ENCODE results near the gene BMP3. TPM values are rescaled to one million over a fixed set of nuclear protein-coding genes. Genes with fewer than 3 reads are reported as not detected.

Gene BMP3
- total RNA-seq, 1 experiment from 2014 or later = not detected

DNA sequence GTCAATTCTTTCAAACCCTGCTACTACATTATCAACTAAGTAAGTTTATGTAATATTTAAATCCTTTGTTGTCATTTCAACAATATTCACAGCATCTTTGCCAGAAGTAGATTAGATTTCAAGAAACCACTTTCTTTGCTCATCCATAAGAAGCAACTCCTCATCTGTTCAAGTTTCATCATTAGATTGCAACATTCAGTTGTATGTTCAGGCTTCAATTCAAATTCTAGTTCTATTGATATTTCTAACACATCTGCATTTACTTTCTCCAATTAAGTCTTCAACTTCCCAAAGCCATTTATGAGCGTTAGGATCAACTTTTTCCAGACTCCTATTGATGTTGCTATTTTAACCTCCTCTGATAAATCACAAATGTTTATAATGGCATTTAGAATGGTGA is 66.1 kb downstream of the BMP3 start:
- Histone ChIP-seq H3K9me3 (ENCODE audit: control insufficient read depth in 1 of 2, insufficient read depth in 1 of 2, low read depth in 1 of 2, low read length in 2 of 2) (no peaks in the 10 kb centered on the region), H3K79me2 (ENCODE audit: insufficient read depth, low read length) (no peaks in the 10 kb centered on the region), H4K20me1 (ENCODE audit: insufficient read depth) (no peaks in the 10 kb centered on the region), H3K9ac (ENCODE audit: low read length) (no peak overlapping the region), H3K4me1 (ENCODE audit: control insufficient read depth in 1 of 2, insufficient read depth in 2 of 2, low read length in 2 of 2) (no peaks in the 10 kb centered on the region), H3K9me2 (ENCODE audit: insufficient read depth) (no peaks in the 10 kb centered on the region), H3K4me2 (ENCODE audit: low read length) (no peak overlapping the region), H2AFZ (ENCODE audit: low read depth, low read length, poor library complexity, severe bottlenecking) (no peak overlapping the region), H3K4me3 (replicated peaks in 1 of 2; ENCODE audit: low read depth in 1 of 2, low read length in 2 of 2) (no peak overlapping the region), H3K36me3 (ENCODE audit: control insufficient read depth in 1 of 2, insufficient read depth in 2 of 2, low read length in 2 of 2) (no peaks in the 10 kb centered on the region), H3K27ac (ENCODE audit: low read depth, low read length) (no peak overlapping the region), H3K27me3 (ENCODE audit: insufficient read depth, low read length) (no peaks in the 10 kb centered on the region)
- ATAC-seq (no peak), DNase-seq (ENCODE audit: low read depth, low spot score) (no peak)
- TF ChIP-seq, protein P1, sequence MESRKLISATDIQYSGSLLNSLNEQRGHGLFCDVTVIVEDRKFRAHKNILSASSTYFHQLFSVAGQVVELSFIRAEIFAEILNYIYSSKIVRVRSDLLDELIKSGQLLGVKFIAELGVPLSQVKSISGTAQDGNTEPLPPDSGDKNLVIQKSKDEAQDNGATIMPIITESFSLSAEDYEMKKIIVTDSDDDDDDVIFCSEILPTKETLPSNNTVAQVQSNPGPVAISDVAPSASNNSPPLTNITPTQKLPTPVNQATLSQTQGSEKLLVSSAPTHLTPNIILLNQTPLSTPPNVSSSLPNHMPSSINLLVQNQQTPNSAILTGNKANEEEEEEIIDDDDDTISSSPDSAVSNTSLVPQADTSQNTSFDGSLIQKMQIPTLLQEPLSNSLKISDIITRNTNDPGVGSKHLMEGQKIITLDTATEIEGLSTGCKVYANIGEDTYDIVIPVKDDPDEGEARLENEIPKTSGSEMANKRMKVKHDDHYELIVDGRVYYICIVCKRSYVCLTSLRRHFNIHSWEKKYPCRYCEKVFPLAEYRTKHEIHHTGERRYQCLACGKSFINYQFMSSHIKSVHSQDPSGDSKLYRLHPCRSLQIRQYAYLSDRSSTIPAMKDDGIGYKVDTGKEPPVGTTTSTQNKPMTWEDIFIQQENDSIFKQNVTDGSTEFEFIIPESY (IDR thresholded peaks at IDR 0.05; ENCODE audit: extremely low read depth, insufficient replicate concordance, low read length) = no peak
- TF ChIP-seq, protein P2, sequence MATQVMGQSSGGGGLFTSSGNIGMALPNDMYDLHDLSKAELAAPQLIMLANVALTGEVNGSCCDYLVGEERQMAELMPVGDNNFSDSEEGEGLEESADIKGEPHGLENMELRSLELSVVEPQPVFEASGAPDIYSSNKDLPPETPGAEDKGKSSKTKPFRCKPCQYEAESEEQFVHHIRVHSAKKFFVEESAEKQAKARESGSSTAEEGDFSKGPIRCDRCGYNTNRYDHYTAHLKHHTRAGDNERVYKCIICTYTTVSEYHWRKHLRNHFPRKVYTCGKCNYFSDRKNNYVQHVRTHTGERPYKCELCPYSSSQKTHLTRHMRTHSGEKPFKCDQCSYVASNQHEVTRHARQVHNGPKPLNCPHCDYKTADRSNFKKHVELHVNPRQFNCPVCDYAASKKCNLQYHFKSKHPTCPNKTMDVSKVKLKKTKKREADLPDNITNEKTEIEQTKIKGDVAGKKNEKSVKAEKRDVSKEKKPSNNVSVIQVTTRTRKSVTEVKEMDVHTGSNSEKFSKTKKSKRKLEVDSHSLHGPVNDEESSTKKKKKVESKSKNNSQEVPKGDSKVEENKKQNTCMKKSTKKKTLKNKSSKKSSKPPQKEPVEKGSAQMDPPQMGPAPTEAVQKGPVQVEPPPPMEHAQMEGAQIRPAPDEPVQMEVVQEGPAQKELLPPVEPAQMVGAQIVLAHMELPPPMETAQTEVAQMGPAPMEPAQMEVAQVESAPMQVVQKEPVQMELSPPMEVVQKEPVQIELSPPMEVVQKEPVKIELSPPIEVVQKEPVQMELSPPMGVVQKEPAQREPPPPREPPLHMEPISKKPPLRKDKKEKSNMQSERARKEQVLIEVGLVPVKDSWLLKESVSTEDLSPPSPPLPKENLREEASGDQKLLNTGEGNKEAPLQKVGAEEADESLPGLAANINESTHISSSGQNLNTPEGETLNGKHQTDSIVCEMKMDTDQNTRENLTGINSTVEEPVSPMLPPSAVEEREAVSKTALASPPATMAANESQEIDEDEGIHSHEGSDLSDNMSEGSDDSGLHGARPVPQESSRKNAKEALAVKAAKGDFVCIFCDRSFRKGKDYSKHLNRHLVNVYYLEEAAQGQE (IDR thresholded peaks at IDR 0.05; ENCODE audit: low read depth) = no peak
- TF ChIP-seq ZFX (IDR thresholded peaks at IDR 0.05) (no peak), POLR2AphosphoS5 (IDR thresholded peaks at IDR 0.05; ENCODE audit: low read depth, low read length) (no peak), ZNF274 (IDR thresholded peaks at IDR 0.05; ENCODE audit: low read depth, low read length) (no peak), SP1 (IDR thresholded peaks at IDR 0.05; ENCODE audit: low read depth) (no peak), RAD21 (IDR thresholded peaks at IDR 0.05; ENCODE audit: low read depth) (no peak), SRF (IDR thresholded peaks at IDR 0.05; ENCODE audit: low read depth) (no peak), CEBPB (IDR thresholded peaks at IDR 0.05; ENCODE audit: low read depth) (no peak), FOSL1 (IDR thresholded peaks at IDR 0.05; ENCODE audit: low read depth) (no peak), TCF7L2 (IDR thresholded peaks at IDR 0.05; ENCODE audit: borderline replicate concordance, extremely low read depth, insufficient read depth, insufficient read length) (no peak), JUND (IDR thresholded peaks at IDR 0.05) (no peak), POLR2A (IDR thresholded peaks at IDR 0.05; ENCODE audit: borderline replicate concordance, extremely low read depth, insufficient read depth, insufficient read length) (no peak), YY1 (IDR thresholded peaks at IDR 0.05; ENCODE audit: extremely low read depth, insufficient replicate concordance, low read depth, low read length) (no peak)
- TF ChIP-seq, protein P3, sequence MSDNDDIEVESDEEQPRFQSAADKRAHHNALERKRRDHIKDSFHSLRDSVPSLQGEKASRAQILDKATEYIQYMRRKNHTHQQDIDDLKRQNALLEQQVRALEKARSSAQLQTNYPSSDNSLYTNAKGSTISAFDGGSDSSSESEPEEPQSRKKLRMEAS (IDR thresholded peaks at IDR 0.05) = no peak
- TF ChIP-seq, protein P4, sequence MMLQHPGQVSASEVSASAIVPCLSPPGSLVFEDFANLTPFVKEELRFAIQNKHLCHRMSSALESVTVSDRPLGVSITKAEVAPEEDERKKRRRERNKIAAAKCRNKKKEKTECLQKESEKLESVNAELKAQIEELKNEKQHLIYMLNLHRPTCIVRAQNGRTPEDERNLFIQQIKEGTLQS (IDR thresholded peaks at IDR 0.05) = no peak
- BruUV-seq (replicated peaks) = no TSS peak
- ChIA-PET CTCF (no interaction called here), POLR2A (no interaction called here), RAD21 (ENCODE audit: low non-redundant PET in 1 of 2, low total read pairs in 2 of 2, uncharacterized antibody in 2 of 2, unreplicated experiment in 2 of 2) (no interaction called here)
- intact Hi-C loops (cut with micrococcal nuclease) = no loop called here
